Breast epithelium (tissue), 3 donors: ENCODE measurements around the gene CENPVL2.

Experiments
- POLR2A ChIP-seq: fragments of 450-650 bp; IDR thresholded peaks from one replicate; pipeline ENCODE4 v1.6.1; 2016; ENCODE audit warnings: antibody characterized with exemption, mild to moderate bottlenecking, moderate library complexity
- POLR2AphosphoS5 ChIP-seq, 3 donors: sonication (generic); formaldehyde crosslinking; IDR thresholded peaks; one replicate each; pipeline ENCODE4 v1.6.1; 2017; ENCODE audit warnings: antibody characterized with exemption in 3 of 3
- TF ChIP-seq, protein P1 (sequence below), 3 donors: fragments of 450-650 bp; IDR thresholded peaks; one replicate each; pipeline ENCODE4 v1.5.1; 2016 to 2017; ENCODE audit warnings: antibody characterized with exemption in 3 of 3, mild to moderate bottlenecking in 3 of 3, moderate library complexity in 3 of 3

DNA sequence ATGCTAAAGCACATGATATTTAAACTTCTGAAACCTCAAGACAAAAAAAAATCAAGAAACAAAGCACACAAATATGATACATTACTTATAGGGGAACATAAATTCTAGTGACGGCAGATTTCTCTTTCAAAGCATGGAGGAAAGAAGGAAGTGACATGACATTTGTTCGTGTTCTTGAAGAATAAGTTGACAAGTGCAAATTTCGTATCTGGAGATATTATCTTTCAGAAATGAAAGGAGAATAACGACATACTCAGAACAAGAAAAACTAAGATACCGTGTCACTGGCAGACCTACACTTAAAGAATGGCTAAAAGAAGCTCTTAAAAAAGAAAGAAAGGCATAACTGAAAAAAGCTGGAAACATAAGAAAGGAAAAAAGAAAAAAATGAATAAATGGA lies 16.6 kb downstream of the CENPVL2 start:
- TF ChIP-seq, protein P1, sequence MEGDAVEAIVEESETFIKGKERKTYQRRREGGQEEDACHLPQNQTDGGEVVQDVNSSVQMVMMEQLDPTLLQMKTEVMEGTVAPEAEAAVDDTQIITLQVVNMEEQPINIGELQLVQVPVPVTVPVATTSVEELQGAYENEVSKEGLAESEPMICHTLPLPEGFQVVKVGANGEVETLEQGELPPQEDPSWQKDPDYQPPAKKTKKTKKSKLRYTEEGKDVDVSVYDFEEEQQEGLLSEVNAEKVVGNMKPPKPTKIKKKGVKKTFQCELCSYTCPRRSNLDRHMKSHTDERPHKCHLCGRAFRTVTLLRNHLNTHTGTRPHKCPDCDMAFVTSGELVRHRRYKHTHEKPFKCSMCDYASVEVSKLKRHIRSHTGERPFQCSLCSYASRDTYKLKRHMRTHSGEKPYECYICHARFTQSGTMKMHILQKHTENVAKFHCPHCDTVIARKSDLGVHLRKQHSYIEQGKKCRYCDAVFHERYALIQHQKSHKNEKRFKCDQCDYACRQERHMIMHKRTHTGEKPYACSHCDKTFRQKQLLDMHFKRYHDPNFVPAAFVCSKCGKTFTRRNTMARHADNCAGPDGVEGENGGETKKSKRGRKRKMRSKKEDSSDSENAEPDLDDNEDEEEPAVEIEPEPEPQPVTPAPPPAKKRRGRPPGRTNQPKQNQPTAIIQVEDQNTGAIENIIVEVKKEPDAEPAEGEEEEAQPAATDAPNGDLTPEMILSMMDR (IDR thresholded peaks at IDR 0.05): no peak
- TF ChIP-seq POLR2AphosphoS5 (IDR thresholded peaks at IDR 0.05) (no peak), POLR2A (no peak)
